GM23248 (cell line): Measurements from ENCODE around the gene HOXA3.

ENCODE experiments used
- EZH2 ChIP-seq: fragments of 200-600 bp; sonication (generic); IDR thresholded peaks from 2 replicates; pipeline ENCODE4 v1.6.1; 2018; ENCODE audit warnings: antibody characterized with exemption, mild to moderate bottlenecking; ENCODE audit not compliant: insufficient read depth, poor library complexity, severe bottlenecking
- EZH2phosphoT487 ChIP-seq: fragments of 200-600 bp; sonication (generic); IDR thresholded peaks from 2 replicates; pipeline ENCODE4 v1.6.1; 2018; ENCODE audit warnings: antibody characterized with exemption, moderate library complexity, mild to moderate bottlenecking, low read depth; ENCODE audit not compliant: insufficient read depth

DNA sequence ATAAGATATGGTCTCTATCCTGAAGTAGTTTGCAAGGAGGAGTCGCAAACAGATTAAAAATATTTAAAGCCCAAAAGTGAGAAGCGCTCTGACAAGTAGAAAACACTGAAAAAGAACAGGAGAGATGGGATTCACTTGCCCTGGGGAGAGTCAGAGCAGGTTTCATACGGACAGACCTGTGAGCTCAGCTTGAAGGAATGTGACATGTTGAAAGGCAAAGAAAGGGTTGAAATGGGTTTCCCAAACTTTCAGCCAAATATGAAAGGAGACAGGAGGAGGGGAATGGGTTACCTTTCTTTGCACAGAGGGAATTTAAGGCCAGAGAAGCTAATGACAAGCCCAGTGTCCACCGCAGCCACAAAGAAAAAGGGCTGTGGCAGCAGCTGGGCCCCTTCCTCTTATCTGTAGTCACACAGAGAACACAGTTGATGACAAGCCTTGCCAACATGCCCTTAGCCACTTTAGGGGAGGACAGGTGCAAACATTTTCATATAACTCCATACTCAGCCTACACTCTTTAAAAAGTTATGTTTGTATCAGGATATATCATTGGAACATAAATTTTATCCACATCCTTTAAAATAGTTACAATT is 71.4 kb downstream of the HOXA3 start:
- TF ChIP-seq EZH2, result no peak
- no peak for TF ChIP-seq EZH2phosphoT487
